HFFc6 (cell line): Measurements from ENCODE around the gene TMEM255B. TPM values are rescaled to one million over a fixed set of nuclear protein-coding genes. Genes with fewer than 3 reads are reported as not detected.
A peak's percentile ranks its signal among the peaks of the same experiment; 100 is the strongest.
"Not testable (repeated sequence)": the region's sequence is repeated elsewhere in the genome, so short reads cannot be mapped to it uniquely, and the experiment has no call there.

Experiments used
- DNase-seq: peaks from one replicate; pipeline ENCODE4 v3.0.0-alpha.2; 2018
- H3K27ac Mint-ChIP-seq: 2 replicates; pipeline ENCODE4 v1.8.0; 2020; ENCODE audit warnings: mild to moderate bottlenecking, mixed read lengths
- H3K27me3 Mint-ChIP-seq: 2 replicates; pipeline ENCODE4 v1.8.0; 2021; ENCODE audit warnings: mild to moderate bottlenecking, moderate library complexity, mixed read lengths; ENCODE audit not compliant: insufficient read depth
- H3K36me3 Mint-ChIP-seq: 2 replicates; pipeline ENCODE4 v1.8.0; 2021; ENCODE audit warnings: low read depth, mixed read lengths
- H3K4me1 Mint-ChIP-seq: 2 replicates; pipeline ENCODE4 v1.8.0; 2020; ENCODE audit warnings: low read depth, mixed read lengths
- H3K4me3 Mint-ChIP-seq: 2 replicates; pipeline ENCODE4 v1.8.0; 2020; ENCODE audit warnings: mild to moderate bottlenecking, moderate library complexity, mixed read lengths
- H3K9me3 Mint-ChIP-seq: 2 replicates; pipeline ENCODE4 v1.8.0; 2020; ENCODE audit warnings: mild to moderate bottlenecking, mixed read lengths
- total RNA-seq, 6 experiments: library from RNA; stranded (reverse); fragmentation: NEBNext Ultra II Directional; extraction: Animal tissue kit (Norgen Biotek cat#: 25700); gene quantifications; 2 replicates in 1 of 6; 3 replicates in 5 of 6; pipeline ENCODE4 v1.2.3, GENCODE V29; 2021
- TF ChIP-seq, protein P1 (sequence below): fragments of 200-600 bp; sonication (generic); IDR thresholded peaks from 2 replicates; pipeline ENCODE4 v1.5.0; 2021; ENCODE audit warnings: antibody characterized with exemption, mild to moderate bottlenecking

The TMEM255B gene
- total RNA-seq, 6 experiments from 2014 or later: 8.2 to 10.3 (median 9.1) TPM

GRCh38 chr13:113726106-113726821 is 32.8 kb upstream of the TMEM255B start:
- not testable (repeated sequence) for H3K9me3 Mint-ChIP-seq, H3K27ac Mint-ChIP-seq, H3K36me3 Mint-ChIP-seq, H3K4me3 Mint-ChIP-seq, DNase-seq
- Mint-ChIP-seq H3K27me3 (peaks cover 24% of the 10 kb centered on the region), H3K4me1 (peaks cover 11% of the 10 kb centered on the region)

DNA sequence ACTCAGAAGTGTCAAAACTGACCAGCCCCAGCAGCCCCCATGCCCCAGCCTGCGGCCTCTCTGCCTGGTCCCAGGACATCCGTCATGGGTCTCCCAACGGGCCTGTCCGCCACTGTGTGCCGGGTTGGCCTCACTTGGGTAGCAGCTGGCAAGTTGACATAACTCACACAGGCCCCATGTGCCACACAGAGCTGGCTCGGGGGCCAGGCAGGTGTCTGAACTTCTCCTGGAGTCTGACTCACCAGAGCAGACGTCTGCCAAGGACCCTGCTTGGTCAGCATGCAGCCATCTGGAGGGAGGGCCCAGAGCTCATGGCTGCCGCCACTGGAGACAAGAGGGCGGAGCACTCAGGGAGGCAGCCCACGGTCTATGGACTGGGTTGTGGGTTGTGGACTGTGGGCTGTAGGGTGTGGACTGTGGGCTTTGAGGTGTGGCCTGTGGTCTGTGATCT is 32.0 kb upstream of the TMEM255B start:
- peaks cover 24% of the 10 kb centered on the region for H3K27me3 Mint-ChIP-seq
- H3K36me3 Mint-ChIP-seq: no peaks in the 10 kb centered on the region
- no peaks in the 10 kb centered on the region for H3K9me3 Mint-ChIP-seq
- TF ChIP-seq, protein P1, sequence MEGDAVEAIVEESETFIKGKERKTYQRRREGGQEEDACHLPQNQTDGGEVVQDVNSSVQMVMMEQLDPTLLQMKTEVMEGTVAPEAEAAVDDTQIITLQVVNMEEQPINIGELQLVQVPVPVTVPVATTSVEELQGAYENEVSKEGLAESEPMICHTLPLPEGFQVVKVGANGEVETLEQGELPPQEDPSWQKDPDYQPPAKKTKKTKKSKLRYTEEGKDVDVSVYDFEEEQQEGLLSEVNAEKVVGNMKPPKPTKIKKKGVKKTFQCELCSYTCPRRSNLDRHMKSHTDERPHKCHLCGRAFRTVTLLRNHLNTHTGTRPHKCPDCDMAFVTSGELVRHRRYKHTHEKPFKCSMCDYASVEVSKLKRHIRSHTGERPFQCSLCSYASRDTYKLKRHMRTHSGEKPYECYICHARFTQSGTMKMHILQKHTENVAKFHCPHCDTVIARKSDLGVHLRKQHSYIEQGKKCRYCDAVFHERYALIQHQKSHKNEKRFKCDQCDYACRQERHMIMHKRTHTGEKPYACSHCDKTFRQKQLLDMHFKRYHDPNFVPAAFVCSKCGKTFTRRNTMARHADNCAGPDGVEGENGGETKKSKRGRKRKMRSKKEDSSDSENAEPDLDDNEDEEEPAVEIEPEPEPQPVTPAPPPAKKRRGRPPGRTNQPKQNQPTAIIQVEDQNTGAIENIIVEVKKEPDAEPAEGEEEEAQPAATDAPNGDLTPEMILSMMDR: no peak
- peak; percentile 27 for DNase-seq
- H3K27ac Mint-ChIP-seq: no peak overlapping the region
- H3K4me1 Mint-ChIP-seq: peaks cover 11% of the 10 kb centered on the region
- no peak overlapping the region for H3K4me3 Mint-ChIP-seq

DNA sequence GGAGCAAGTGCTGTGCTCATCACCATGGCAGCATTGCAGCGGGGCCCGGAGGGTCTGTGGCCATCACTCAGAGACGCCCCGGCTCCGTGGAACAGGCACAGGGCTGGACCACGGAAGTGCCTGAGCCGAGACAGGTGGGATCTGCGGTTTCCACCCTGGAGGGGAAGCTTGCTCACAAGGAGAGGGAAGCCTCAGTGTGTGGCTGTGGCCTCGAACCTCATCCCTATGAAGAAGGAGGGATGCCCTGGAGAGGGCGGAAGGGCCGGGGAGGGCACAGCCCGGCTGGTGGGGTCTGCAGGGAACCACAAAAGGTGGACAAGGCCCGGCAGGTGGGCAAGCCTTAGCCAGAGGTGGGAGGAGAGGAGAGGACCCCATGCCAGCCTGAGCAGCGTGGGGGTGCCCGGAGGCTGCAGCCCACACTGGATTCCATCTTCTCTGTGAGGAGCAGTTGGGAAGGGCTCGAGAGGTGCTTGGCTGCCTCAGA is 30.4 kb upstream of the TMEM255B start:
- H3K4me1 Mint-ChIP-seq: peaks cover 11% of the 10 kb centered on the region
- no peaks in the 10 kb centered on the region for H3K36me3 Mint-ChIP-seq
- no peak overlapping the region for H3K4me3 Mint-ChIP-seq
- peaks cover under 1% of the 10 kb centered on the region; the same call in 1 of the 2 replicates for H3K9me3 Mint-ChIP-seq
- TF ChIP-seq, protein P1: no peak
- no peak for DNase-seq
- H3K27me3 Mint-ChIP-seq: peaks cover 24% of the 10 kb centered on the region
- no peak overlapping the region for H3K27ac Mint-ChIP-seq

DNA sequence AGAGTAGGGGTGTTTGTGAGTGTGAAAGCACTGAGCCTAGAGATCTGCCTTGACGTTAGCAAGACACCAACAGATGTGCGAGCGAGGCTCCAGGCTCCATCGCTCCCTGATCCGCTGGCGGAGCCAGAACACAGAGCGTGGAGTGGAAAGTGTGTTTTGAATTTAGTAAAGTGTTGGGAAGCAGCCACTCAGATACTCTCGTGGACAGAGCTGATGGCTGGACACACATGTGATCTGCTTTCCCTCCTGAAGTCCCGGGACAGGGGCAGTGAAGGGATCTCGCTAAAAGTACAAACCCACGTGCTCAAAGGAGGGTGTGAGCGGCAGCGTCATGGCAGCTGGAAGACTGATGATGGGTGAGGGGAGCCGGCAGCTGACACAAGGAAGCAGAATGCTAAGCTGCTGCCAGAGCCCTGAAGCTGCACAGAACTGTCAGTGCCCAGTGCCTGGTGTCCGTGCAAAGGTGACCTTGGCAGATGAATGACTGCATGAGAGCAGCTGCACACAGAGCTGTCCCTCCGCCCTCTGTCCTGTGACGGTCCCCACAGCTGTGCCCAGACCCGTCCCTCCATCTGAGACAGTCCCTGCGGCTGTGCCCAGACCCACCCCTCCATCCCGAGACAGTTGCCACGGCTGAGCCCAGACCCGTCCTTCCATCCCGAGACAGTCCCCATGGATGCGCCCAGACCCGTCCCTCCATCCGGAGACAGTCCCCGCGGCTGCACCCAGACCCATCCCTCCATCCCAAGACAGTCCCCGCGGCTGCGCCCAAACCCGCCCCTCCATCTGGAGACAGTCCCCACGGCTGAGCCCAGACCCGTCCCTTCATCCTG is 29.6 kb upstream of the TMEM255B start:
- peak overlapping the region; percentile 6 for H3K4me3 Mint-ChIP-seq
- DNase-seq: peak; percentile 7
- peaks cover 21% of the 10 kb centered on the region for H3K27me3 Mint-ChIP-seq
- TF ChIP-seq, protein P1: no peak
- H3K9me3 Mint-ChIP-seq: peaks cover 5% of the 10 kb centered on the region; the same call in 1 of the 2 replicates
- peaks cover 11% of the 10 kb centered on the region for H3K4me1 Mint-ChIP-seq
- H3K36me3 Mint-ChIP-seq: no peaks in the 10 kb centered on the region
- H3K27ac Mint-ChIP-seq: no peak overlapping the region

GRCh38 chr13:113730258-113730691 is 28.8 kb upstream of the TMEM255B start:
- H3K27ac Mint-ChIP-seq: no peak overlapping the region
- DNase-seq: no peak
- H3K9me3 Mint-ChIP-seq: peaks cover 5% of the 10 kb centered on the region; the same call in 1 of the 2 replicates
- H3K4me1 Mint-ChIP-seq: peaks cover 11% of the 10 kb centered on the region
- peaks cover 21% of the 10 kb centered on the region for H3K27me3 Mint-ChIP-seq
- no peak overlapping the region for H3K4me3 Mint-ChIP-seq
- TF ChIP-seq, protein P1: no peak
- H3K36me3 Mint-ChIP-seq: no peaks in the 10 kb centered on the region

- DNase-seq: no peak
- peaks cover 5% of the 10 kb centered on the region; the same call in 1 of the 2 replicates for H3K9me3 Mint-ChIP-seq
- no peaks in the 10 kb centered on the region for H3K36me3 Mint-ChIP-seq
- peaks cover 11% of the 10 kb centered on the region for H3K4me1 Mint-ChIP-seq
- H3K27me3 Mint-ChIP-seq: peaks cover 21% of the 10 kb centered on the region
- no peak overlapping the region for H3K4me3 Mint-ChIP-seq
- no peak overlapping the region for H3K27ac Mint-ChIP-seq
- TF ChIP-seq, protein P1: peak; percentile 24; the same call in 1 of the 2 replicates
Measured at GRCh38 chr13:113730831-113731191, 28.2 kb upstream of the TMEM255B start.
